ENCODE measurements around the gene RBBP8NL.

Gene RBBP8NL

DNA sequence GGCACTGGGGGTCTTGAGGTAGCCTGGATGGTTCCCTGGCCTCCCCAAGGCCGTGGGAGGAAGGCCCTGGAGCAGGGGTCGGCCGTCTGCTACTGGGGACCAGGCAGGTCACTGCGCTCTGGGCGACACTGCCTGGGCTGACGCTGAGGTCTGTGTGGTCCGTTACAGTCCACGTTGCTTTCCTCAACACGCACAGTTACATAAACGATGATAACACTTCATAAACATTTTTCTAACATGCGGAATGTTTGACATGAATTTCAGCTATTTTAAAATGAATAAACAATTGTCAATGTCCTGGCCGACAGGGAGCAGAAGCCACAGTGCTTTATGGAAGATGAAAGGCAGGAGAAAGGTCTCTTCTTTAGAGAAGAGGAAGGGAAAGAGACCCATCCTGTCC is 10.2 kb upstream of the RBBP8NL start:
- no peak for DNase-seq
- TF ChIP-seq, protein P1, sequence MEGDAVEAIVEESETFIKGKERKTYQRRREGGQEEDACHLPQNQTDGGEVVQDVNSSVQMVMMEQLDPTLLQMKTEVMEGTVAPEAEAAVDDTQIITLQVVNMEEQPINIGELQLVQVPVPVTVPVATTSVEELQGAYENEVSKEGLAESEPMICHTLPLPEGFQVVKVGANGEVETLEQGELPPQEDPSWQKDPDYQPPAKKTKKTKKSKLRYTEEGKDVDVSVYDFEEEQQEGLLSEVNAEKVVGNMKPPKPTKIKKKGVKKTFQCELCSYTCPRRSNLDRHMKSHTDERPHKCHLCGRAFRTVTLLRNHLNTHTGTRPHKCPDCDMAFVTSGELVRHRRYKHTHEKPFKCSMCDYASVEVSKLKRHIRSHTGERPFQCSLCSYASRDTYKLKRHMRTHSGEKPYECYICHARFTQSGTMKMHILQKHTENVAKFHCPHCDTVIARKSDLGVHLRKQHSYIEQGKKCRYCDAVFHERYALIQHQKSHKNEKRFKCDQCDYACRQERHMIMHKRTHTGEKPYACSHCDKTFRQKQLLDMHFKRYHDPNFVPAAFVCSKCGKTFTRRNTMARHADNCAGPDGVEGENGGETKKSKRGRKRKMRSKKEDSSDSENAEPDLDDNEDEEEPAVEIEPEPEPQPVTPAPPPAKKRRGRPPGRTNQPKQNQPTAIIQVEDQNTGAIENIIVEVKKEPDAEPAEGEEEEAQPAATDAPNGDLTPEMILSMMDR (IDR thresholded peaks at IDR 0.05; ENCODE audit: low read depth, low read length), result no peak

DNA sequence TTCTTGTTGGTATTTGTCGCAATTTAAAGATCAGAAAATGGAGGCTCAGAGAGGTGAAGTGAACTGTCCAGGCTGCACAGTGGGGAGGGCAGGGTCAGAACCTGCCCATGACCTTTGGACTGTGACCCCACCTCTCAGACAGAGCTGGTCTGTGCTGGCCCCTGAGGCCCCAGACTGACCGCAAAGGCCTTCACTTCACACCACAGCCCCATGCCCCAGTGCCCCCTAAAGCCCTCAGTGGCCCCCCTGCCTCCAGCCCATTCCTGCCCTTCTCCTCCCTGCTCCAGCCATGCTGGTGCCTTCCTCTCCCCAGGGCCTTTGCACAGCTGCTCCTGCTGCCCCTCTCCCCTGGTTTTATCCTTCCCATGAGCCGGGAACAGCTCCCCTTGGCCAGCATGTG is 9.4 kb upstream of the RBBP8NL start:
- TF ChIP-seq, protein P1 (IDR thresholded peaks at IDR 0.05; ENCODE audit: low read depth, low read length), result no peak
- H3K4me3 ChIP-seq (ENCODE audit: low read depth, low read length), result no peak overlapping the region
- DNase-seq, result no peak
- H3K9me3 ChIP-seq (ENCODE audit: severe bottlenecking), result no peaks in the 10 kb centered on the region
- H3K27ac ChIP-seq, result no peak overlapping the region
- H3K27me3 ChIP-seq (ENCODE audit: insufficient read depth, low read depth, severe bottlenecking), result no peaks in the 10 kb centered on the region
- H3K36me3 ChIP-seq, result no peaks in the 10 kb centered on the region

More for the DNA sequence above, 10.2 kb upstream of the RBBP8NL start:
- Histone ChIP-seq H3K27me3 (ENCODE audit: insufficient read depth, low read depth, severe bottlenecking) (no peaks in the 10 kb centered on the region), H3K9me3 (ENCODE audit: severe bottlenecking) (no peaks in the 10 kb centered on the region), H3K36me3 (no peaks in the 10 kb centered on the region), H3K4me3 (ENCODE audit: low read depth, low read length) (no peak overlapping the region), H3K27ac (no peak overlapping the region)

DNA sequence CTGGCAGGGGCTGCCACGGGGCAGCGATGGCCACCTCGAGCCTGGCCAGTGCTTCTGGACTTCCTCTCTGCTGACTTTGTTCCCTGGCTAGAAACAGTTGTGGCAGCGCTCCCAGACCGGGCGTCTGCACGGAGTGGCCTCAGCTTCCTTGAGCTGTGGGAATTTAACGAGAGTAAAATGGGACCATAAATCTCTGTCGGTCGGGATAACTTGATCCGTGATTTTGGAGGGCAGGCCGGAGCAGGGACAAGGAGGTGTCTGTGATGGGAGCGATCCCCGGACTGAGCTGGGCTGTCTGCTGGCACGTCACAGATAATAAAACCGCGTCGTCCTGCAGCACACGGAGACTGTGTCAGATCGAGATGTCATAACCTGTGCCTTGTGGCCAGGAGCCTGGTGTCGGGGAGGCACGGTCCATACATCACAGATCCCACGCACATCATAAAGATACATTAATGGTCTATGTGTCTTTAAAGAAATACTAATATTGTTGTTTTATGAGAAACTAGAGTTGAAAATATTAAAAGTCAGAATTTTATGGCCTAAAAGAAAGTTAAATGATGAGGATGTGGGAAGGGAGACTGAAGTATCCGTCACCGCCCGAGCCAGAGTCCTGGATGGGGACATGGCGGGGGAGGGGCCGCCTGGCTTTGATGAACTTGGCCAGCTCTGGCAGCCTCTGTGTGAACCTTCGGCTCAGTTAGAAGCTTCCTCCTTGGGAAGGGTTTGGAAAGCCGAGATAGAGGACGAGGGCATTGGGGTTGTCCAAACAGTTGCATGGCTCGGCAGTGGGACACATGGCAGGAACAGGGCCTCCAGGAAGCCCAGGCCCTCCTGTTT is 6.5 kb upstream of the RBBP8NL start:
- no peak overlapping the region for H3K27ac ChIP-seq
- no peak overlapping the region for H3K4me3 ChIP-seq (ENCODE audit: low read depth, low read length)
- DNase-seq, result no peak
- no peaks in the 10 kb centered on the region for H3K9me3 ChIP-seq (ENCODE audit: severe bottlenecking)
- H3K36me3 ChIP-seq, result no peaks in the 10 kb centered on the region
- TF ChIP-seq, protein P1 (IDR thresholded peaks at IDR 0.05; ENCODE audit: low read depth, low read length), result no peak
- no peaks in the 10 kb centered on the region for H3K27me3 ChIP-seq (ENCODE audit: insufficient read depth, low read depth, severe bottlenecking)

- TF ChIP-seq, protein P1 (IDR thresholded peaks at IDR 0.05; ENCODE audit: low read depth, low read length), result no peak
- Histone ChIP-seq H3K4me3 (ENCODE audit: low read depth, low read length) (no peak overlapping the region), H3K9me3 (ENCODE audit: severe bottlenecking) (no peaks in the 10 kb centered on the region), H3K27me3 (ENCODE audit: insufficient read depth, low read depth, severe bottlenecking) (no peaks in the 10 kb centered on the region), H3K27ac (no peak overlapping the region), H3K36me3 (no peaks in the 10 kb centered on the region)
- no peak for DNase-seq
Measured at GRCh38 chr20:62430866-62431447, 3.6 kb upstream of the RBBP8NL start.

GRCh38 chr20:62430311-62430853 is 3.0 kb upstream of the RBBP8NL start:
- no peak overlapping the region for H3K27ac ChIP-seq
- TF ChIP-seq, protein P1 (IDR thresholded peaks at IDR 0.05; ENCODE audit: low read depth, low read length), result no peak

More at GRCh38 chr20:62430311-62430853, 3.0 kb upstream of the RBBP8NL start:
- DNase-seq, result no peak
- H3K4me3 ChIP-seq (ENCODE audit: low read depth, low read length), result no peak overlapping the region
- no peaks in the 10 kb centered on the region for H3K36me3 ChIP-seq
- H3K9me3 ChIP-seq (ENCODE audit: severe bottlenecking), result no peaks in the 10 kb centered on the region
- H3K27me3 ChIP-seq (ENCODE audit: insufficient read depth, low read depth, severe bottlenecking), result no peaks in the 10 kb centered on the region
